AG04450 (cell line): Measurements from ENCODE around the gene ZNF488. TPM values are rescaled to one million over a fixed set of nuclear protein-coding genes. Genes with fewer than 3 reads are reported as not detected.
A peak's percentile ranks its signal among the peaks of the same experiment; 100 is the strongest.

Experiments used
- CTCF ChIA-PET: fragments of 300-600, 350-600 bp; formaldehyde crosslinking; extraction: SDS; loops from one replicate; lab custom pipeline; 2022; ENCODE audit warnings: antibody characterized with exemption, inconsistent platforms; lab: Charles Lee
- POLR2A ChIA-PET: fragments of 350-600 bp; formaldehyde crosslinking; extraction: SDS; loops from one replicate; lab custom pipeline; 2021; ENCODE audit warnings: antibody characterized with exemption, inconsistent platforms; lab: Yijun Ruan, JAX
- DNase-seq: peaks from one replicate; pipeline ENCODE4 v3.0.0-alpha.2; 2011; ENCODE audit warnings: low read depth, low spot score
- H3K27ac ChIP-seq: one replicate; pipeline ENCODE4 v1.5.1; 2012; ENCODE audit warnings: low read depth, low read length, control low read depth
- H3K27me3 ChIP-seq: one replicate; pipeline ENCODE4 v1.6.0; 2012; ENCODE audit warnings: low read length; ENCODE audit not compliant: control insufficient read depth, insufficient read depth
- H3K4me3 ChIP-seq: 2 replicates; pipeline ENCODE4 v1.5.1; 2011; ENCODE audit warnings: mild to moderate bottlenecking, low read depth, low read length, control low read depth
- H3K9me3 ChIP-seq: 2 replicates; pipeline ENCODE4 v1.5.1; 2012; ENCODE audit warnings: low read length; ENCODE audit not compliant: control insufficient read depth, insufficient read depth
- CTCF ChIP-seq: IDR thresholded peaks from 2 replicates; pipeline ENCODE4 v1.5.1; 2011; ENCODE audit warnings: low read depth, low read length, control low read depth, inconsistent platforms
- polyA plus RNA-seq: library from polyadenylated mRNA; depleted of rRNA; stranded (reverse); fragments of >200 nt; gene quantifications from 2 replicates; pipeline ENCODE4 v1.2.3, GENCODE V29; 2011

Gene ZNF488
- polyA plus RNA-seq, 1 experiment, result 0.16 TPM

- Histone ChIP-seq H3K27ac (no peak overlapping the region), H3K27me3 (peaks cover 34% of the 10 kb centered on the region), H3K4me3 (peak overlapping the region; percentile 71), H3K9me3 (no peaks in the 10 kb centered on the region; the same call in 1 of the 2 replicates)
- POLR2A ChIA-PET, result no interaction called here
- CTCF ChIA-PET, result no interaction called here
- DNase-seq, result no peak
- TF ChIP-seq CTCF, result no peak
Observed at GRCh38 chr10:47383261-47384147, 589 bp downstream of the ZNF488 start.

GRCh38 chr10:47381427-47382379 lies 2.4 kb downstream of the ZNF488 start:
- TF ChIP-seq CTCF, result no peak
- CTCF ChIA-PET, result interaction anchor here (1.1 to 1.9 kb wide), 2 partner anchors 20 to 389 kb away, joined by 3 to 4 read pairs; no protein-coding TSS in a partner anchor
- Histone ChIP-seq H3K4me3 (no peak overlapping the region), H3K27me3 (peaks cover 49% of the 10 kb centered on the region), H3K9me3 (no peaks in the 10 kb centered on the region; the same call in 1 of the 2 replicates), H3K27ac (no peak overlapping the region)
- POLR2A ChIA-PET, result no interaction called here
- no peak for DNase-seq

- POLR2A ChIA-PET, result no interaction called here
- CTCF ChIA-PET, result interaction anchor here (1.9 kb wide), 1 partner anchor 19 kb away, joined by 4 read pairs; no protein-coding TSS in a partner anchor
- no peak overlapping the region for H3K4me3 ChIP-seq
Observed at GRCh38 chr10:47381103-47381395, 3.0 kb downstream of the ZNF488 start.

GRCh38 chr10:47380341-47381102 lies 3.6 kb downstream of the ZNF488 start:
- POLR2A ChIA-PET, result no interaction called here
- no peak for DNase-seq
- CTCF ChIA-PET, result interaction anchor here (1.9 kb wide), 1 partner anchor 19 kb away, joined by 4 read pairs; no protein-coding TSS in a partner anchor
- no peak overlapping the region for H3K4me3 ChIP-seq
- H3K27ac ChIP-seq, result no peak overlapping the region
- H3K9me3 ChIP-seq, result no peaks in the 10 kb centered on the region; the same call in 1 of the 2 replicates
- H3K27me3 ChIP-seq, result peaks cover 59% of the 10 kb centered on the region
- no peak for TF ChIP-seq CTCF

More at GRCh38 chr10:47381103-47381395, 3.0 kb downstream of the ZNF488 start:
- no peaks in the 10 kb centered on the region; the same call in 1 of the 2 replicates for H3K9me3 ChIP-seq
- DNase-seq, result no peak
- TF ChIP-seq CTCF, result no peak
- H3K27ac ChIP-seq, result no peak overlapping the region
- H3K27me3 ChIP-seq, result peaks cover 55% of the 10 kb centered on the region
